Dermis microvascular lymphatic vessel endothelial cell (primary cell): ENCODE data around the gene RIPPLY3. TPM values are rescaled to one million over a fixed set of nuclear protein-coding genes. Genes with fewer than 3 reads are reported as not detected.
A peak's percentile ranks its signal among the peaks of the same experiment; 100 is the strongest.

ENCODE experiments used
- DNase-seq, 2 donors: peaks; one replicate each; pipeline versions ENCODE4 v3.0.0 to v3.0.0-alpha.2; 2010; ENCODE audit warnings: low read depth in 2 of 2
- total RNA-seq: library from RNA; depleted of rRNA; stranded (reverse); fragments of >200 nt; gene quantifications from 2 replicates; pipeline ENCODE4 v1.2.1, GENCODE V29; 2014

The RIPPLY3 gene
- total RNA-seq, 1 donor from 2014 or later: under 0.01 TPM

GRCh38 chr21:37059181-37059580 is 52.7 kb downstream of the RIPPLY3 start:
- no peak for DNase-seq

GRCh38 chr21:37060296-37060695 is 53.8 kb downstream of the RIPPLY3 start:
- peak in 1 of 2 donors; percentile 84 for DNase-seq

- no peak for DNase-seq
These were observed 55.6 kb downstream of the RIPPLY3 start for GRCh38 chr21:37061926-37062592.

- no peak for DNase-seq
These were observed 56.1 kb downstream of the RIPPLY3 start for GRCh38 chr21:37062593-37062935.

GRCh38 chr21:37063433-37063832 is 56.9 kb downstream of the RIPPLY3 start:
- DNase-seq: no peak

- DNase-seq: no peak
These were observed 58.3 kb downstream of the RIPPLY3 start for GRCh38 chr21:37064841-37065240.

- DNase-seq: no peak
These were observed 59.2 kb downstream of the RIPPLY3 start for GRCh38 chr21:37065561-37066177.

Other genes with a start within 250 kb of the RIPPLY3 start
- gene HLCS, start 40.0 kb upstream of the RIPPLY3 start, total RNA-seq: 14.4 and 16.4 TPM in 2 replicates
- 2.6 and 3.9 TPM in 2 replicates for gene PIGP, start 66.4 kb downstream of the RIPPLY3 start, total RNA-seq
- 87.8 and 120 TPM in 2 replicates for gene TTC3, start 66.6 kb downstream of the RIPPLY3 start, total RNA-seq